Stimulated activated naive CD8-positive, alpha-beta T cell treated with anti-CD3 and anti-CD28 coated beads, Interleukin-15, Interleukin-2, amounts not matched to agents 100 ng/mL and 50 ng/mL, for 24 hours (primary cell): ENCODE measurements around the gene SNAI3.

Experiments used
- H3K27ac Mint-ChIP-seq: one replicate; pipeline ENCODE4 v1.8.0; 2021; ENCODE audit warnings: mild to moderate bottlenecking, mixed read lengths
- H3K27me3 Mint-ChIP-seq: one replicate; pipeline ENCODE4 v1.8.0; 2021; ENCODE audit warnings: mixed read lengths
- H3K36me3 Mint-ChIP-seq: one replicate; pipeline ENCODE4 v1.8.0; 2021; ENCODE audit warnings: low read depth, mixed read lengths
- H3K4me1 Mint-ChIP-seq: one replicate; pipeline ENCODE4 v1.8.0; 2021; ENCODE audit warnings: low read depth, mixed read lengths
- H3K4me3 Mint-ChIP-seq: one replicate; pipeline ENCODE4 v1.8.0; 2021; ENCODE audit warnings: mild to moderate bottlenecking, mixed read lengths
- H3K9me3 Mint-ChIP-seq: one replicate; pipeline ENCODE4 v1.8.0; 2021; ENCODE audit warnings: mixed read lengths

SNAI3 gene

GRCh38 chr16:88686439-88687253, at the start of gene SNAI3:
SNAI3 (minus strand) TSS chr16:88686507; CDS start chr16:88686406, 101 bp downstream.
- H3K9me3 Mint-ChIP-seq = no peaks in the 10 kb centered on the region
- no peaks in the 10 kb centered on the region for H3K36me3 Mint-ChIP-seq
- no peaks in the 10 kb centered on the region for H3K27me3 Mint-ChIP-seq
- H3K4me1 Mint-ChIP-seq = peaks cover 36% of the 10 kb centered on the region
- H3K27ac Mint-ChIP-seq = no peak within 1 kb of the TSS
- peak within 1 kb of the TSS; percentile 72 for H3K4me3 Mint-ChIP-seq

- H3K27ac Mint-ChIP-seq = no peak overlapping the region
- H3K36me3 Mint-ChIP-seq = peaks cover 4% of the 10 kb centered on the region
- no peaks in the 10 kb centered on the region for H3K9me3 Mint-ChIP-seq
- no peaks in the 10 kb centered on the region for H3K27me3 Mint-ChIP-seq
- H3K4me1 Mint-ChIP-seq = peaks cover 4% of the 10 kb centered on the region
- no peak overlapping the region for H3K4me3 Mint-ChIP-seq
Observed at GRCh38 chr16:88736088-88736487, 49.8 kb upstream of the SNAI3 start.

GRCh38 chr16:88735616-88736015, 49.3 kb upstream of the SNAI3 start:
- Mint-ChIP-seq H3K4me3 (no peak overlapping the region), H3K27ac (no peak overlapping the region), H3K36me3 (peaks cover 6% of the 10 kb centered on the region), H3K4me1 (peaks cover 4% of the 10 kb centered on the region), H3K9me3 (no peaks in the 10 kb centered on the region), H3K27me3 (no peaks in the 10 kb centered on the region)

GRCh38 chr16:88735121-88735520, 48.8 kb upstream of the SNAI3 start:
- Mint-ChIP-seq H3K9me3 (no peaks in the 10 kb centered on the region), H3K27ac (no peak overlapping the region), H3K4me1 (peaks cover 4% of the 10 kb centered on the region), H3K4me3 (no peak overlapping the region), H3K27me3 (no peaks in the 10 kb centered on the region), H3K36me3 (peaks cover 6% of the 10 kb centered on the region)

GRCh38 chr16:88734361-88734728, 48.0 kb upstream of the SNAI3 start:
- Mint-ChIP-seq H3K27me3 (no peaks in the 10 kb centered on the region), H3K9me3 (no peaks in the 10 kb centered on the region), H3K4me1 (peaks cover 4% of the 10 kb centered on the region), H3K4me3 (no peak overlapping the region), H3K27ac (no peak overlapping the region), H3K36me3 (peaks cover 10% of the 10 kb centered on the region)

- H3K36me3 Mint-ChIP-seq = peaks cover 10% of the 10 kb centered on the region
- H3K4me3 Mint-ChIP-seq = no peak overlapping the region
- no peaks in the 10 kb centered on the region for H3K27me3 Mint-ChIP-seq
- H3K27ac Mint-ChIP-seq = no peak overlapping the region
- H3K4me1 Mint-ChIP-seq = peaks cover 4% of the 10 kb centered on the region
- no peaks in the 10 kb centered on the region for H3K9me3 Mint-ChIP-seq
Observed at GRCh38 chr16:88733630-88734360, 47.5 kb upstream of the SNAI3 start.

- no peaks in the 10 kb centered on the region for H3K9me3 Mint-ChIP-seq
- no peak overlapping the region for H3K27ac Mint-ChIP-seq
- peaks cover 4% of the 10 kb centered on the region for H3K4me1 Mint-ChIP-seq
- no peak overlapping the region for H3K4me3 Mint-ChIP-seq
- H3K27me3 Mint-ChIP-seq = no peaks in the 10 kb centered on the region
- H3K36me3 Mint-ChIP-seq = peaks cover 10% of the 10 kb centered on the region
Observed at GRCh38 chr16:88732961-88733294, 46.6 kb upstream of the SNAI3 start.

GRCh38 chr16:88732172-88732960, 46.1 kb upstream of the SNAI3 start:
- H3K4me3 Mint-ChIP-seq = no peak overlapping the region
- no peaks in the 10 kb centered on the region for H3K9me3 Mint-ChIP-seq
- H3K27ac Mint-ChIP-seq = no peak overlapping the region
- H3K4me1 Mint-ChIP-seq = peaks cover 4% of the 10 kb centered on the region
- no peaks in the 10 kb centered on the region for H3K27me3 Mint-ChIP-seq
- peaks cover 10% of the 10 kb centered on the region for H3K36me3 Mint-ChIP-seq

GRCh38 chr16:88731699-88732098, 45.4 kb upstream of the SNAI3 start:
- no peak overlapping the region for H3K4me3 Mint-ChIP-seq
- no peaks in the 10 kb centered on the region for H3K9me3 Mint-ChIP-seq
- peaks cover 11% of the 10 kb centered on the region for H3K36me3 Mint-ChIP-seq
- peaks cover 4% of the 10 kb centered on the region for H3K4me1 Mint-ChIP-seq
- no peaks in the 10 kb centered on the region for H3K27me3 Mint-ChIP-seq
- H3K27ac Mint-ChIP-seq = no peak overlapping the region

GRCh38 chr16:88730632-88731607, 44.6 kb upstream of the SNAI3 start:
- no peak overlapping the region for H3K4me3 Mint-ChIP-seq
- H3K4me1 Mint-ChIP-seq = peaks cover 4% of the 10 kb centered on the region
- no peaks in the 10 kb centered on the region for H3K27me3 Mint-ChIP-seq
- H3K27ac Mint-ChIP-seq = no peak overlapping the region
- H3K36me3 Mint-ChIP-seq = peaks cover 13% of the 10 kb centered on the region
- no peaks in the 10 kb centered on the region for H3K9me3 Mint-ChIP-seq

- H3K9me3 Mint-ChIP-seq = no peaks in the 10 kb centered on the region
- H3K36me3 Mint-ChIP-seq = peaks cover 13% of the 10 kb centered on the region
- H3K4me1 Mint-ChIP-seq = peaks cover 4% of the 10 kb centered on the region
- H3K27me3 Mint-ChIP-seq = no peaks in the 10 kb centered on the region
- no peak overlapping the region for H3K27ac Mint-ChIP-seq
- no peak overlapping the region for H3K4me3 Mint-ChIP-seq
Observed at GRCh38 chr16:88727871-88728270, 41.6 kb upstream of the SNAI3 start.

GRCh38 chr16:88726981-88727380, 40.7 kb upstream of the SNAI3 start:
- peaks cover 13% of the 10 kb centered on the region for H3K36me3 Mint-ChIP-seq

GRCh38 chr16:88726408-88726749, 40.1 kb upstream of the SNAI3 start:
- Mint-ChIP-seq H3K4me3 (no peak overlapping the region), H3K27me3 (no peaks in the 10 kb centered on the region), H3K4me1 (peaks cover 3% of the 10 kb centered on the region), H3K27ac (no peak overlapping the region), H3K9me3 (no peaks in the 10 kb centered on the region), H3K36me3 (peaks cover 12% of the 10 kb centered on the region)

More at GRCh38 chr16:88726981-88727380, 40.7 kb upstream of the SNAI3 start:
- peaks cover 4% of the 10 kb centered on the region for H3K4me1 Mint-ChIP-seq
- H3K27ac Mint-ChIP-seq = no peak overlapping the region
- H3K9me3 Mint-ChIP-seq = no peaks in the 10 kb centered on the region
- H3K27me3 Mint-ChIP-seq = no peaks in the 10 kb centered on the region
- no peak overlapping the region for H3K4me3 Mint-ChIP-seq
